Activated CD8-positive, alpha-beta memory T cell treated with anti-CD3 and anti-CD28 coated beads, Interleukin-2, amount 50 U/mL, for 24 hours (primary cell): ENCODE results near the gene ABHD5.
"Not testable (repeated sequence)": the region's sequence is repeated elsewhere in the genome, so short reads cannot be mapped to it uniquely, and the experiment has no call there.

Source experiments
- DNase-seq: peaks from one replicate; pipeline ENCODE4 v3.0.0-alpha.2; 2020; ENCODE audit errors: extremely low read depth

The ABHD5 gene

GRCh38 chr3:43690400-43691119, at the start of gene ABHD5:
Gene ABHD5, plus strand, starts transcription at chr3:43690938. Its CDS starts 55 bp downstream, at chr3:43690993.
- peak; percentile 61 for DNase-seq

GRCh38 chr3:43641306-43642114, 49.2 kb upstream of the ABHD5 start:
- no peak for DNase-seq

- no peak for DNase-seq
Measured at GRCh38 chr3:43644443-43644842, 46.3 kb upstream of the ABHD5 start.

GRCh38 chr3:43647331-43648166, 43.2 kb upstream of the ABHD5 start:
- DNase-seq = no peak

- no peak for DNase-seq
Measured at GRCh38 chr3:43648957-43649356, 41.8 kb upstream of the ABHD5 start.

GRCh38 chr3:43649365-43649968, 41.3 kb upstream of the ABHD5 start:
- no peak for DNase-seq

- no peak for DNase-seq
Measured at GRCh38 chr3:43650345-43650744, 40.4 kb upstream of the ABHD5 start.

- DNase-seq = not testable (repeated sequence)
Measured at GRCh38 chr3:43656390-43656789, 34.3 kb upstream of the ABHD5 start.

GRCh38 chr3:43659250-43659880, 31.4 kb upstream of the ABHD5 start:
- DNase-seq = no peak

GRCh38 chr3:43661376-43661775, 29.4 kb upstream of the ABHD5 start:
- not testable (repeated sequence) for DNase-seq

- not testable (repeated sequence) for DNase-seq
Measured at GRCh38 chr3:43665011-43665410, 25.7 kb upstream of the ABHD5 start.

- no peak for DNase-seq
Measured at GRCh38 chr3:43670635-43671522, 19.9 kb upstream of the ABHD5 start.

GRCh38 chr3:43674345-43675085, 16.2 kb upstream of the ABHD5 start:
- DNase-seq = no peak

- no peak for DNase-seq
Measured at GRCh38 chr3:43675593-43675992, 15.1 kb upstream of the ABHD5 start.

- no peak for DNase-seq
Measured at GRCh38 chr3:43676441-43676840, 14.3 kb upstream of the ABHD5 start.

- DNase-seq = not testable (repeated sequence)
Measured at GRCh38 chr3:43678375-43678774, 12.4 kb upstream of the ABHD5 start.

GRCh38 chr3:43678887-43679449, 11.8 kb upstream of the ABHD5 start:
- DNase-seq = not testable (repeated sequence)

- DNase-seq = not testable (repeated sequence)
Measured at GRCh38 chr3:43680857-43681256, 9.9 kb upstream of the ABHD5 start.

GRCh38 chr3:43684944-43685343, 5.8 kb upstream of the ABHD5 start:
- no peak for DNase-seq
